Activated CD4-positive, alpha-beta T cell treated with anti-CD3 and anti-CD28 coated beads for 36 hours (primary cell): Measurements from ENCODE around the gene PPIG. TPM values are rescaled to one million over a fixed set of nuclear protein-coding genes. Genes with fewer than 3 reads are reported as not detected.

Source experiments
- ATAC-seq: fragments of 200-7000 bp; cut with Tn5 transposase; one replicate; pipeline ENCODE4 v1.10.0; 2021; ENCODE audit warnings: mild to moderate bottlenecking, moderate library complexity
- CTCF ChIA-PET: fragments of 350-600 bp; sonication (Branson Sonifier 250); formaldehyde crosslinking; loops from one replicate; lab custom pipeline; 2021; ENCODE audit warnings: antibody characterized with exemption; lab: Charles Lee
- POLR2A ChIA-PET: fragments of 350-600 bp; sonication (Branson Sonifier 250); formaldehyde crosslinking; loops from one replicate; lab custom pipeline; 2021; ENCODE audit warnings: antibody characterized with exemption, inconsistent platforms; lab: Charles Lee
- DNase-seq: peaks from one replicate; pipeline ENCODE4 v3.0.0-alpha.2; 2020
- H3K27ac Mint-ChIP-seq: one replicate; pipeline ENCODE4 v1.8.0; 2021; ENCODE audit warnings: mixed read lengths
- H3K27me3 Mint-ChIP-seq: one replicate; pipeline ENCODE4 v1.8.0; 2021; ENCODE audit warnings: mixed read lengths
- H3K36me3 Mint-ChIP-seq: one replicate; pipeline ENCODE4 v1.8.0; 2021; ENCODE audit warnings: low read depth, mixed read lengths
- H3K4me1 Mint-ChIP-seq: one replicate; pipeline ENCODE4 v1.8.0; 2021; ENCODE audit warnings: mixed read lengths
- H3K4me3 Mint-ChIP-seq: one replicate; pipeline ENCODE4 v1.8.0; 2021; ENCODE audit warnings: mild to moderate bottlenecking, moderate library complexity, mixed read lengths
- H3K9me3 Mint-ChIP-seq: one replicate; pipeline ENCODE4 v1.8.0; 2021; ENCODE audit warnings: low read depth, mixed read lengths
- intact Hi-C, 2 experiments: fragments of 100-400 bp; cut with DNase I in 1 of 2; cut with micrococcal nuclease in 1 of 2; formaldehyde crosslinking; loops; one replicate each; pipeline versions ENCODE4 v1.14.2 to v1.15.1; 2022 to 2024; cut with DNase I, micrococcal nuclease
- total RNA-seq, 2 experiments: library from RNA; stranded (reverse); gene quantifications; one replicate each; pipeline ENCODE4 v1.2.3, GENCODE V29; 2021

The PPIG gene
- total RNA-seq, 2 experiments from 2014 or later, result 57.6 to 58.6 TPM

- H3K27me3 Mint-ChIP-seq, result no peaks in the 10 kb centered on the region
- no peak for DNase-seq
- POLR2A ChIA-PET, result no interaction called here
- H3K4me3 Mint-ChIP-seq, result no peak overlapping the region
- H3K36me3 Mint-ChIP-seq, result peaks cover 30% of the 10 kb centered on the region
- H3K4me1 Mint-ChIP-seq, result no peaks in the 10 kb centered on the region
- no peak overlapping the region for H3K27ac Mint-ChIP-seq
- CTCF ChIA-PET, result no interaction called here
- no peak for ATAC-seq
- no peaks in the 10 kb centered on the region for H3K9me3 Mint-ChIP-seq
- intact Hi-C loops, result no loop called here
Observed at GRCh38 chr2:169636440-169637097, 52.4 kb downstream of the PPIG start.

- ATAC-seq (no peak), DNase-seq (no peak)
- CTCF ChIA-PET, result no interaction called here
- Mint-ChIP-seq H3K9me3 (no peaks in the 10 kb centered on the region), H3K27me3 (no peaks in the 10 kb centered on the region), H3K27ac (no peak overlapping the region), H3K4me3 (no peak overlapping the region), H3K4me1 (no peaks in the 10 kb centered on the region), H3K36me3 (peaks cover 26% of the 10 kb centered on the region)
- POLR2A ChIA-PET, result no interaction called here
- intact Hi-C loops, result no loop called here
Observed at GRCh38 chr2:169637620-169638019, 53.5 kb downstream of the PPIG start.

GRCh38 chr2:169640104-169640503 is 56.0 kb downstream of the PPIG start:
- Mint-ChIP-seq H3K4me3 (no peak overlapping the region), H3K36me3 (peaks cover 11% of the 10 kb centered on the region), H3K9me3 (peaks cover 2% of the 10 kb centered on the region), H3K27me3 (no peaks in the 10 kb centered on the region), H3K27ac (no peak overlapping the region), H3K4me1 (no peaks in the 10 kb centered on the region)
- DNase-seq, result no peak
- intact Hi-C loops, result no loop called here
- no peak for ATAC-seq
- CTCF ChIA-PET, result interaction anchor here (1.7 kb wide), 1 partner anchor 9 kb away, joined by 6 read pairs; no protein-coding TSS in a partner anchor
- POLR2A ChIA-PET, result no interaction called here

DNA sequence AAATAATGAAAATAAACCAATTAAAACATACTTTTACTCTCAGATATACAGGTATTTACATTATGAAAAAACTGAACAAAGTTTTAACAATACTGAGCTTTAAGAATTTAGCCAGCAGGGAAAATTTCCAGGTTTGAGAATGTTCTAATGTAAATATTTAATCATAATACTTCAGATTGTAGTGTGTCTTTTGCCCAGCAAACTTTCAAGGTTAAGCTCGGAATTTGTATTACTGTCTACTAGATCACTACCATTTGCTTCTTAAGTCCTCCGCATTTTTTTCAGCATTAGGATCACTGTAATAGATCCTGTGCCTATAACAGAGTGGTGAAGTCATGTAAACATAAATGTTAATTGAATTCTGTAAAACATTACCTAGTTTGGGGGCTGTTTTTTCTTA is 57.3 kb downstream of the PPIG start:
- no peaks in the 10 kb centered on the region for H3K4me1 Mint-ChIP-seq
- H3K9me3 Mint-ChIP-seq, result peaks cover 2% of the 10 kb centered on the region
- ATAC-seq, result no peak
- H3K27ac Mint-ChIP-seq, result no peak overlapping the region
- no peaks in the 10 kb centered on the region for H3K27me3 Mint-ChIP-seq
- POLR2A ChIA-PET, result interaction anchor here (0.6 kb wide), 1 partner anchor 9 kb away, joined by 3 read pairs; no protein-coding TSS in a partner anchor
- peaks cover 11% of the 10 kb centered on the region for H3K36me3 Mint-ChIP-seq
- intact Hi-C loops, result no loop called here
- CTCF ChIA-PET, result interaction anchor here (0.9 kb wide), 1 partner anchor 14 kb away, joined by 3 read pairs; no protein-coding TSS in a partner anchor
- no peak for DNase-seq
- no peak overlapping the region for H3K4me3 Mint-ChIP-seq

GRCh38 chr2:169644173-169644572 is 60.0 kb downstream of the PPIG start:
- no peaks in the 10 kb centered on the region for H3K4me1 Mint-ChIP-seq
- H3K9me3 Mint-ChIP-seq, result peaks cover 2% of the 10 kb centered on the region
- no peak overlapping the region for H3K4me3 Mint-ChIP-seq
- no peak overlapping the region for H3K27ac Mint-ChIP-seq
- POLR2A ChIA-PET, result interaction anchor here (0.6 kb wide), 1 partner anchor 183 kb away, joined by 5 read pairs; no protein-coding TSS in a partner anchor
- no peak for DNase-seq
- ATAC-seq, result no peak
- CTCF ChIA-PET, result interaction anchor here (0.6 kb wide), 1 partner anchor 89 kb away, joined by 3 read pairs; no protein-coding TSS in a partner anchor
- H3K36me3 Mint-ChIP-seq, result peaks cover 7% of the 10 kb centered on the region
- intact Hi-C loops, result no loop called here
- no peaks in the 10 kb centered on the region for H3K27me3 Mint-ChIP-seq

GRCh38 chr2:169647496-169647895 is 63.3 kb downstream of the PPIG start:
- ChIA-PET CTCF (no interaction called here), POLR2A (no interaction called here)
- peaks cover 2% of the 10 kb centered on the region for H3K9me3 Mint-ChIP-seq
- intact Hi-C loops, result no loop called here
- ATAC-seq, result no peak
- H3K4me3 Mint-ChIP-seq, result no peak overlapping the region
- no peaks in the 10 kb centered on the region for H3K36me3 Mint-ChIP-seq
- peaks cover 9% of the 10 kb centered on the region for H3K27me3 Mint-ChIP-seq
- no peaks in the 10 kb centered on the region for H3K4me1 Mint-ChIP-seq
- no peak overlapping the region for H3K27ac Mint-ChIP-seq
- no peak for DNase-seq

DNA sequence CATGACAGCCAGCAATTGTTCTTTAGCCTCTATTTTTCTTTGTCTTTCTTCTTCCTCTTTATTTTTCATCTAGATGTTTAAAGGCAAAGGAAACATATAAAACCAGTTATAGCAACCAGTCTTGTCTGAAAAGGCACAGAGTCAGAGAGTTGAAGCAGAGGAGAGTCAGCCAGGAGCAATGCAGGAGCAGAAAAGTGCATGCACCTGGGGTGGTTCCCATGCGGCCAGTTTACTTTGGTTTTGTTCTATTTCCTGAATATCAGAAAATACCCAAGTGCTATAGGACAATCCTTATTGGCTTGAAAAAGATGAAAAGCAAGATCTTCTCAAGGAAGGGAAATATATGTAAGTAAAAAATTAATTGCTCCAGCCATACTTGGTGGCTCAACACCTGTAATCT is 65.1 kb downstream of the PPIG start:
- POLR2A ChIA-PET, result no interaction called here
- peaks cover 15% of the 10 kb centered on the region for H3K27me3 Mint-ChIP-seq
- CTCF ChIA-PET, result interaction anchor here (0.7 kb wide), 1 partner anchor 94 kb away, joined by 3 read pairs; no protein-coding TSS in a partner anchor
- no peak for DNase-seq
- no peak overlapping the region for H3K27ac Mint-ChIP-seq
- no peaks in the 10 kb centered on the region for H3K36me3 Mint-ChIP-seq
- intact Hi-C loops, result loop anchor here in 1 of 2 experiments (1.0 kb wide), 1 partner anchor 18 kb away; no protein-coding TSS in a partner anchor
- no peaks in the 10 kb centered on the region for H3K4me1 Mint-ChIP-seq
- no peaks in the 10 kb centered on the region for H3K9me3 Mint-ChIP-seq
- H3K4me3 Mint-ChIP-seq, result no peak overlapping the region
- no peak for ATAC-seq

- Mint-ChIP-seq H3K4me3 (no peak overlapping the region), H3K9me3 (no peaks in the 10 kb centered on the region), H3K27me3 (peaks cover 19% of the 10 kb centered on the region), H3K4me1 (no peaks in the 10 kb centered on the region), H3K36me3 (no peaks in the 10 kb centered on the region), H3K27ac (no peak overlapping the region)
- CTCF ChIA-PET, result interaction anchor here (0.6 to 0.8 kb wide), 2 partner anchors 18 to 50 kb away, joined by 3 read pairs; no protein-coding TSS in a partner anchor
- intact Hi-C loops, result no loop called here
- POLR2A ChIA-PET, result no interaction called here
- no peak for DNase-seq
- ATAC-seq, result no peak
Observed at GRCh38 chr2:169653636-169654035, 69.5 kb downstream of the PPIG start.

GRCh38 chr2:169656164-169656563 is 72.0 kb downstream of the PPIG start:
- Mint-ChIP-seq H3K9me3 (no peaks in the 10 kb centered on the region), H3K4me1 (no peaks in the 10 kb centered on the region), H3K27me3 (peaks cover 15% of the 10 kb centered on the region), H3K4me3 (no peak overlapping the region), H3K36me3 (no peaks in the 10 kb centered on the region), H3K27ac (no peak overlapping the region)
- ATAC-seq (no peak), DNase-seq (no peak)
- CTCF ChIA-PET, result interaction anchor here (0.8 kb wide), 2 partner anchors 15 to 121 kb away, joined by 3 read pairs; no protein-coding TSS in a partner anchor
- intact Hi-C loops, result no loop called here
- POLR2A ChIA-PET, result interaction anchor here (0.6 kb wide), 1 partner anchor 30 kb away, joined by 3 read pairs; no protein-coding TSS in a partner anchor

- Mint-ChIP-seq H3K27me3 (peaks cover 4% of the 10 kb centered on the region), H3K4me1 (no peaks in the 10 kb centered on the region), H3K4me3 (no peak overlapping the region), H3K27ac (no peak overlapping the region), H3K9me3 (no peaks in the 10 kb centered on the region), H3K36me3 (no peaks in the 10 kb centered on the region)
- ChIA-PET CTCF (no interaction called here), POLR2A (no interaction called here)
- DNase-seq (no peak), ATAC-seq (no peak)
- intact Hi-C loops, result no loop called here
Observed at GRCh38 chr2:169658877-169659276, 74.7 kb downstream of the PPIG start.

- Mint-ChIP-seq H3K9me3 (no peaks in the 10 kb centered on the region), H3K27me3 (peaks cover 4% of the 10 kb centered on the region), H3K36me3 (no peaks in the 10 kb centered on the region), H3K4me3 (no peak overlapping the region), H3K4me1 (no peaks in the 10 kb centered on the region), H3K27ac (no peak overlapping the region)
- ChIA-PET POLR2A (no interaction called here), CTCF (no interaction called here)
- no peak for DNase-seq
- intact Hi-C loops, result no loop called here
- no peak for ATAC-seq
Observed at GRCh38 chr2:169659320-169659719, 75.2 kb downstream of the PPIG start.

DNA sequence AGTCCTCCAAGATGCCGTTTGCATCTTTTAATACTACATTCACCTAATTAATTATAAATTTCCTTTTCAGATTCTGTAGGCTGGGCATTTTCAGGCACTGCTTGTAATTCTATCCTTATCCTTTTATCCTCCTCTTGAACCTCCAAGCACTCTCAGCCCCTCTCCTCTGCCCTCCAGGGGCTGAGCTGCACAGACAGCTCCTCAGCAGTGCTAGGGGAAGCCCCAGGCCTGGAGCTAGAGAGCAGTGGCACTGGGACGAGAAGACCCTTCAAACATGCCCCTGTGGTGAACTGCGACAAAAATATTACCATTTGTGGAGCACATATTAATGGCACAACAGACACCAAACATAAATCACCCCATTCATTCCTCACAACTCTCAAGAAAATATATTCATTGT is 77.1 kb downstream of the PPIG start:
- DNase-seq (no peak), ATAC-seq (no peak)

More for the DNA sequence above, 77.1 kb downstream of the PPIG start:
- H3K4me1 Mint-ChIP-seq, result no peaks in the 10 kb centered on the region
- H3K27ac Mint-ChIP-seq, result no peak overlapping the region
- intact Hi-C loops, result no loop called here
- H3K9me3 Mint-ChIP-seq, result no peaks in the 10 kb centered on the region
- POLR2A ChIA-PET, result no interaction called here
- no peaks in the 10 kb centered on the region for H3K36me3 Mint-ChIP-seq
- no peak overlapping the region for H3K4me3 Mint-ChIP-seq
- no peaks in the 10 kb centered on the region for H3K27me3 Mint-ChIP-seq
- CTCF ChIA-PET, result no interaction called here
